ENCODE measurements around the gene PNMA6E.

The PNMA6E gene

DNA sequence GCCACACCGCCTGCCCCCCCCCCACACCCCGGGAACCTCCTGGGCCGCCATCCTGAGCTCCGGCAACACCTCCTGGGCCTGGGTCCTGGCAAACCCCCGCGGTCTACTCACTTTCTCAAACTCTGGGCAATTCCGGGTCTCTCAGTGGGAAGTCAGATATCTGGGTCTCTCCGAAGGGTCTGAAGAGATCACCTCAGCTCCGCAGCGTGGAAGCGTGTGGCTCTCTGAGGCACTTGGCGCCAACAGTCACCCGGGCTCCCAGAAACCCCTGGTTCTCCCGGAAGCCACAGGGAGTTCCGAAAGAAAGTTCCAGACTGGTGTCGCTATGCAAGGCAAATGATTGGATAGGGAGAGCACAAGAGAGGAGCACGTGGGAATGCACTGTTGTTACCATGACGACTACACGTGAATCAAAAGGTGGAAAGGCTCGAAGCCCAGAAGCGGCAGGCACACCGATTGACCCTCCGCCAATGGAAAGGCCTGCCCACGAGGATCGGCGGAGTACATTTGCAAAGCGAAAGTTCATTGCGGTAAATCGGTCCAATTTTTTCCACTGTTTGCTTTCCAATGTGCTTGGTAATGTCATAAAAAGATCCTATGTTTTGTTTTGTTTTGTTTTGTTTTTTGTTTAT lies at the start of gene PNMA6E:
PNMA6E (minus strand) TSS at position 218 of the 632 bp plus-strand sequence. CDS start 2,501 bp downstream, outside the sequence.
- DNase-seq: no peak

DNA sequence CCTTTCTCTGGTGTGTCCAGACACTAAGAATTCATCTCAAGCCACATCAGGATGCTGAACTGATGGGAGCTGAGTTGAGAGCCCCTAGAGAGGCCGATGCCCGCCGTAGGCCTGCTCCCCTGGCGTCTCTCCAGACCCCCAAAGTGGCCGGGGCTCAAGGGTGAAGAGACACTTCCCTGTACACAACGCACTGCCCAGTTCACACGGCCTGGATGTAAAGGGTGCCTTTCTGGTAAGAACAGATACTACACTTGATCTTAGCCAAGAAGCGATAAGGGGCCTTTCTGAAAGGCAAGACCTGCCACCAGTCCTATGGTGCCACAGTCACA lies 49.8 kb upstream of the PNMA6E start:
- no peak for DNase-seq

DNA sequence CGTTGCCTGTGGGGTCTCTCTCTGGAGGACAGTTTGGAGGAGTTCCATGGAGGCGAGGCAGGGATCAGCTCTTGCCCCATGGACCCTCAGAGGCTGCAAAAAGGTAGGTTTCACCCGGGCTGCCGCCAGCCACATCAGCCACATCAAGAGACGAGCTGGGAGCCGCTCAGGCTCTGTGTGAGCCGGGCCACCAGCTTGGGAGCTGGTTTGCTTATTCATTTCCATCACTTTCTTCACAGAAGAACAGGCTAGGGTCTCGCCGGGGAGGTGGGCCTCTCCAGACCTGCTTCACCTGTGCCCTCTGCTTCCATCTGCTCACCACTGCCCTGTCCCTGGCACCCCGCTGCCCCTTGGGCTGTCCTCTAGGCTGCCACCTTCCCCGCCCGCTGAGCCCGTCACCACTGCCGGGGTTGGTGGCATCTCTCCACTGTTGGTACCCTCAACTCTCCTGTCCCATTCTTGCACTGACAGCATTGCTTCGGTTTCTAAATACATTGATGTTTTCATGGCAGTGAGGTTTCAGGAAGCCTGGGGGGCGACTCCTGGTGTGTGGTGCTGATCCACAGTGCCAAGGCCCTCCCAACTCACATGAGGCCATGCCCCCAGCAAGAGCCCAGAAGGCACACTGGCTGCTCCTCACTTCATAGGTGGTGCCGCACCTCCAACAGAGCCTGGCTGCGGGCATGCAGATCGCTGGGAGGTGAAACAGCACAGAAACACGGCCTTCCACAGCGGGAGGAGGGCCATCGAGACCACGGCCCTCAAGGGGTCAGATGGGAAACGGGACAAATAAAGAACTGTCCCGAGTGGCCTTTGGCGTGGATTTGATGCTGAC lies 49.2 kb upstream of the PNMA6E start:
- no peak for DNase-seq

DNA sequence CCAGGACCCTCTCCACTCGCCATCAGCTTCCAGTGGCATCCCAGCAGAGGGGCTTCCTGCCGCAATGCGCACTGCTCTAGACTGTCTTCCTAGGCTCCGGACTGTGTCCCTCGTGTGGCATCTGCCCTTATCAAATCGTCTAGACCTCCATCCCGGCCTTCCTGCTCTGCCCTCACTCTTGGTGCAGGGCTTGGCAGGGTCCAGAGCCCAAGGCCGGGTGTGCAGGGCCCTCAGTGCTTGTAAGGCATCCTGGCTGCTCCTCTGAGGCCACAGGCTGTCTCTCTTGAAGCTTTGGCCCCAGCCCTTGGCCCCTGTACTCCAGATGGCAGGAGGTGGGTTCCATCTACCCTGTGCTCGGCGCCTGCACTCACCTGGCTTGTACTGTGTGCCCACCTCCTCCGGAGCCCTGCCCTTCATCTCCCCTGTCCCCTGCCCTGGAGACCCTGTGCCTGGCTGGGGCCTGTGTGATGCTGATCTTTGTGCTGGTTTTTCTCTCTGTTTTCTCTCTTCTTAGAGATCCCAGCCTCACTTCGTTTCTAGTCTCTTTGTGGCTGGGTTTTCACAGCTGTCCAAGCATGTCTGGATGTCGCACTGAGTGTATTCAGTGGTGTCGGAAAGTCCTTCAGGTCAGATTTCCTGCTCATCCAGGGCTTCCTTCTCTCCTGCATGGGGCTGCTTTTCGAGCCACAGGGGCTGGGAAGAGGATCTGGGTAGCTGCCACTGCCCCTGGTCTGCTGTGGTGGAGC lies 48.4 kb upstream of the PNMA6E start:
- DNase-seq: no peak

DNA sequence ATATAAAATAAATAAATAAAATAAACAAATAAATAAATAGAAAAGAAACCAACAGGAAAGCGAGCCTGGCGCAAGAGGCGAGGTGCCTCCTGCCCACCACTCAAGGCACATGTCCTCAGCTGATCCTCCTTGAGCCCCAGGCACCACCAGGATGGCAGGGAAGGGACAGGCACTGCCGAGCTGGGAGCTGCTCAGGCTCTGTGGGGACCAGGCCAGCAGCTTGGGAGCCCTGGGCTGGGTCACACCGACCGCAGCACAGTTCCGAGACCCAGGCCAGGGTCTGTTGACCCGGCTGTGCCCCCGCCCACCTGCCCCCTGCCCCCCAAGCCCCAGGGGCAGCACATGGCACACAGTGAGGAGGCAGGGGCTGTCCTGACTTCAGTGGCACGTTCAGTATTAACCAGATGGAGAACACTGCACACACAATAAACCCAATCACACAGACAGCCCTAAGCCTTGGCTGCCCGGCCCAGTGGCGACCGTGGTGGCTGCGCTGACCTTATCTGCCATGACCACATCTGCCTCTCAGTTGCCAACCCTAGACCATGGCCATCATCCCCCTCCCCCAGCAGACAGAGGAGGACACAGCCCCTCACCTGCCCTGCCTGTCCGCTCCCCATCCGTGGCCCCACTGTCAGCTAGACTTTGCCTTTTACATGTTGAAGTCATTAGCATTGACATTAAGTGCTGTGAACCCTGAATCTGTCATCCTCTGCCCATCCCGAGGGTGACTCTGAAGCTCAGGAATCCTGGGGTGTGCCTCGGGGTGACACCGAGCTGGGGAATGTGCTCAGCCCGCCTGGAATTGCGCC lies 47.6 kb upstream of the PNMA6E start:
- DNase-seq: no peak

DNA sequence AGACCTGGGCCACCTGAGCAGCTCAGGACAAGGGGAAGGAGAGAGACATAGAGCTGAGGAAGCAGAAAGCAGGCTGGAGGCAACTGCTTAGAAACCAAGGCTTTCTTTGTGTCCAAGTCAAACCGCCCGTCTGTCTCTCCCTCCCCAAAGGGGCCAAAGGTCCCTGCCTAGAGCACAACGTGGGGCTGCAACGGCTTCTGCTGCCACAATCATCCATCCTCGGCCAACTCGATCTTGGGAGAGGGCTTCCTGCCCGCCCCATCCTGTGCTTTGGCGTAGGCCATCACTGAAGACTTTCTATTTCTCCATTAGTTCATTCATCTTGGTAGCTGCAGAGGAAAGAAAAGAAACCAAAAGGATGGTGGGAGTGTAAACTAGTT lies 46.4 kb upstream of the PNMA6E start:
- DNase-seq: no peak

DNA sequence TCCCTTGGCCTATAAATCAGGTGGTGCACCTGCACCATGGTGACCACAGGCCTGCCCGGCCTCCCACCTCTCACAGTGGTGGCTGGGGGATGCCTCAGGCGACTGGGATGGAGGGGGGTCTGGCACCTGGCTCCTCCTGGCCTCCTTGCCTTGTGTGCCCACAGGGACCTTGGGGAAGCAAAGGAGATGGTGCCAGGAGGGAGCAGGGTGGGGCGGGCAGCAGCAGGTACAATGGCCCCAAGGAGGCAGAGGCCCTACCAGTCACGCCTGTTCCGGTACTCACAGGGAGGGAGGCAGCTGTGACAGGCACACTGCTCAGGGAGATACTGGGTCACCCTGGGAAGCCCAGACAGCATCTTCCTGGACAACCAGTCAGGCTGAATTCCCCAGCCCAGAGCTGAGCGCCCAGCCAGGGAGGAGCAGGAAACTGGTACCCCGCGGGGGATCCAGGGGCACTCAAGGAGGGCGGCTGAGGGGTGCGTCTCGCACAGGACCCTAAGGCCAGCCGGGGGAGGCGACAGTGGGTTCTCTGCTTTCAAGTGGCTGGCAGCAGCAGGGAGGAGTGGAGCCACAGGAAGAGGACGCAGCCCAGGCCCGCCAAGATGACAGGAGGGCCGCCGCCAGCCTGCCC lies 45.9 kb upstream of the PNMA6E start:
- no peak for DNase-seq

DNA sequence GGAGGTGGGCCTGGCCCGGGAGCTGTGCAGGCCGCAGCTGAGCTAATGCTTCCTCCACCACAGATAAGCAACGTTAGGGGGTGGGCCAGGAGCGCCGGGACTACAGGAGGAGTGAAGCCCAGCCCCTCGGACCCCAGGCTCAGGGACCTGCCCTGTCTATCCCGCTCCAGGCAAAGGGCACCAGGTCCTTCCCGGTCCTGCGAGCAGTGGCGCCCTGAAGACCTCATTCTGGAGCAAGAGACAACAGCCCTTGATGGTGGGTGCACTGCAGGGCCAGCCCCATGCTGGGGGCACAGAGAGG lies 45.4 kb upstream of the PNMA6E start:
- DNase-seq: no peak

DNA sequence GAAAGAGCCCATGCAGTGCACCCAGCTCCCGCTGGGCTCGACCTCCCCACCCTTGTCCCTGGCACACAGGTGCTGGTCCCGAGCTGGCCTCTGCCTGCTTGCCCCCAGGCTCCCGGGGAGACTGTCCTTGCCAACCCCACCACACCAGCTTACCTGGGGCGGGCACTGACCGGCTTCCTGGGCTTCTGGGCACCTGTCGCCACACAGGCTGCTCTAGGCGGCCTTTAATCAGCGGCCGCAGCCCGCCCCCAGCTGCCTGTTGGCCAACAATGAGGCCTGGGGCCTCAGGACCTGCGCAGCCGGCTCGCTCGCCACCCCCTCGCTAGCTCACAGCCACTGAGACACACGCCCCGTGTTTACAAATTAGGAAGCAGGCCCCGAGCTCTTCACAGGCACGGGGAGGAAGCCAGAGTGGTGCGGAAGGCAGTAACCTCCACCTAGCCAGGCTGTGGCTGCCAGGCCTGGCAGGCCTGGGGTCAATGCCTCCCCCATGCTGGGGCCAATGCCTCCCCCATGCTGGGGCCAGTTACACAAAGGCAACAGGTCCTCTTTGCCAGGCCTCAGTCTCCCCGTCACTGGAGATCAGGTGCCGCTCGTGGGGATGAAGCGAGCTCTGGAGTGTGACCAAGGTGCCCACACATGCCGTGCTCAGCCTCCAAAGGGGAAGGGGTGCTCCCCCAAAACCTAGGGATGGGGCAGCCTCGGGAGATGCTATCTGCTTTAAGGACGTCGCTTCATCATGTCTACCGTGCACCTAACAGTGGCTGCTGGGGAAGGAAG lies 44.9 kb upstream of the PNMA6E start, which contains the start of gene TREX2:
TREX2 (minus strand) TSS at position 201 of the 780 bp plus-strand sequence. CDS start 626 bp downstream, outside the sequence.
- no peak for DNase-seq

DNA sequence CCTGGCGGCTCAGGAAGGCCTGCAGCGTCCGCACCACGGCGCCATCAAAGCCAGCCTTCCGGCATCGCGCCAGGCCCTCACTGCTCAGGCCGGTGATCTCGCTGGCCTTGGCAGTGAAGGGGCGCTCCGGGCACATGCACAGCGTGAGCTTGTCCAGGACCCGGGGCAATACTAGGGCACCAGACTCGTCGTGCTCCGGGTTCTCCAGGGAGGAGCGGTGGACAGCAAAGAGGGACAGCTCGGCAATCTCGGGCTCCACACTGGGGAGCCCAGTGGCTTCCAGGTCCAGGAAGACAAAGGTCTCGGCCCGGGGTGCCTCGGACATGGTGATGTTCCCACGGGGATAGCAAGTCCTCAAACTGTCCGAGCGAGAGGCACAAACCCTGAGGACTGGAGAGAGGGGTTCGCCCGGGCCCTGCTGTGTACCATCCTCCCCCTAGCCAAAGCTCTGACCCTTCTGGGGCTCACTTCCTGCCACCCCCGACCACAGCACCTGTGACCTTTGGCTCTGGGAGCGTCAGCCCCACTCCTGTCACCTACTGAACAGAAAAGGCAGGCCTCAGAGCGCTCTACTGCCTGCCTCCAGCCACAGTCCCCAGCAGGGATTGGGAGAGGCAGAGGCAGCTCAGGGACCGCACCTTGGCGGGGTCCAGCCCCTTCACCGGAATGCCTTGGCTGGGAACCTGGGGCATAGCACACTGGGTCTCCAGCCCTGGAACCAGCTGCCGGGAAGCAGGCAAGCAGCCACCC lies 44.1 kb upstream of the PNMA6E start:
- no peak for DNase-seq

DNA sequence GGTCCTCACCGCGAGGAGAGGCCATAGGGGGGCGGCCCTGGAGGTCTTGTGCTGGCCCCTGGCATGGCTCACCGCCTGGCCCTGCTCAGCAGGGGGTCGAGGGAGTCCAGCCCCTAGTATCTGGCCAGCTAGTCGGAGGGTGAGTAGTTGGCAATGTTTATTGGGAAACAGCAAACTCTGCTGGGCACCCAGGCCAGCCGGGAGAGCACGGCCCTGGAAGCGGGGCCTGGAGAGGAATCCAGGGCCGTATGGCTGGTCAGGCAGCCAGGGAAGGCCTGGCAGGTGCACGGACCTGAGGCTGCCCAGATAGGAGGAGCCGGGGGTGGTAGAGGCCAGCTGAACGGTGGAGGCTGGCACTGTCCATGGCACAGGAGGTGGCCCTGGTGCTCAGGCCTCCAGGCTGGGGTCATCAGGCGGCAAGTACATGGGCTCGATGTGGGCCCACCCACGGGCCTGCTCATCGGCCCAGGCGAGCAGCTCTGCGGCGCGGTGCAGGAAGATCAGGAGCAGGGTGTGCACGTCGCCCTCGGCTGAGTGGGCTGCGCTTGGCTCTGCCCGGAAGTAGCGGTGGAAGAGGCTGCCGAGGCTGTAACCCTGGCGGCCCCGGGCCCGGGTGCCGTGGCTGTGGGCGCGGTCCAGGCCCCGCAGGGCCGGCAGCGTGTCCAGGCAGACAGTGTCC lies 43.3 kb upstream of the PNMA6E start:
- no peak for DNase-seq

DNA sequence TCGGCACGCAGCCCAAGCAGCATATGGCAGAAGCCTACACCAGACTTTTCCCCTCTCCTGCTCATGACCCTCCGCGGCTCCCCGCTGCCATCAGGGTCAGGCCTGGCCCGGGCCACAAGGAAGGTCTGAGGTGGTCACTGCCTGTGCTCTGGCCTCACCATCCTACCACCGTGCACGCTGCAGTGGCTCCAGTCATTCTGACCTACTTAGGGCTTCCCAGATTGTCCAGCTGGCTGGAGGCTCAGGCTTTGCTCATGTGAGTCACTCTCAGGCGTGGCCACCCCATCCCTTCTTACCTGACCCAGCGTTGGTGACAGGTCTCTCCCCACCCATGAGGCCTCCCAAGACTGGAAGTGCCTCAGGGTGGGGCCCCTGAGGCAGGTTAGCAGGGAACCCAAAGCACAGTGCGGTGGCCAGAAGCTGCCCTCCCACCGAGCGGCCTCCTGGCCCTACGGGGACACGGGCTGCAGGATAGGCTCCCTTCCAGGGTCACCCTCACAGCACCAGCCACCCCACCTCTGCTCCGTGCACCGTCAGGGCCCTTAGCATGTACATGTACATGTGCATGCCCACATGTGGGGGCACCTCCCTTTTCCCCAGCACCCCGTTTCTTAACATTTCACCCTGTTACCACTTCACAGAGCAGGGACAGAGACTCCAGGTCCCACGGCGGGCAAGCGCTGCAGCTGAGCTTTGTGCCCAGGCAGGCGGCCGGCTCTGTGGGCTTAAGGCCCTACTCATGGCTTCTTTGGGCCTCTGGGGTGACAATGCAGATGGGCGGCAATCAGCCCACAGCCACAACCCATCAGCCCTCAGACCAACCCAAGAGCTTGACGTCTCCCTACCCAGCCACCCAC lies 42.6 kb upstream of the PNMA6E start:
- no peak for DNase-seq

DNA sequence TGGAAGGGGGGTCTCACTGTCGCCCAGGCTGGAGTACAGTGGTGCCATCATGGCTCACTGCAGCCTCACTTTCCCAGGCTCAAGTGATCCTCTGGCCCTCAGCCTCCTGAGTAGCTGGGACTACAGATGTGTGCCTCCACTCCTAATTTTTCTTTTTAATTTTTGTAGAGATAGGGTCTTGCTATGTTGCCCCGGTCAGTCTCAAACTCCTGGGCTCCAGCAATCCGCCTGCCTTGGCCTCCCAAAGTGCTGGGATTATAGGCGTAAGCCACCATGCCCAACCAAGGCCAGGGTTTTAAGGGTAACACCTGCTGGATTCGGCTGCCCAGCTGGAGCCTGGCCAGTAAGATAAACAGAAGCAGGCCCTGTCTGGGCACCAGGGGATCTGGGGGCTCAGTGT lies 41.3 kb upstream of the PNMA6E start:
- no peak for DNase-seq

DNA sequence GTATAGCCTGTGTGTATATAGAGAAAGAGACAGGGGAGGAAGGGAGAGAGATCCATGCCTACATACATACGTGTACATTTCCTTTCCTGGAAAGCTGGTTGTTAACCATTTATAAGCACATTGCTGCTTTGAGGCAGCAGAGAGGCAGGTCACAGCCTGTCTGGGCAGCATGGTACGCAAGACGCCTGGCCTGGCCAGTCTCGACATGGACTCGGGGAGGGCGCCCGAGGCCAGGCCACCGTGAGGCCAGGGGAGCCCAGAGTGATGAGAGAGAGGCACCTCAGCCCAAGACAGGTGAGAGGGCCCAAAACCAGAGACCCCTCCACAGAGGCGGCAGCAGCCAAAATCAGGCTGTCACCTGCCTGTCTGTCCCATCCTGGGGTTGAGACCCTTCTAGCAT lies 40.8 kb upstream of the PNMA6E start:
- DNase-seq: no peak

DNA sequence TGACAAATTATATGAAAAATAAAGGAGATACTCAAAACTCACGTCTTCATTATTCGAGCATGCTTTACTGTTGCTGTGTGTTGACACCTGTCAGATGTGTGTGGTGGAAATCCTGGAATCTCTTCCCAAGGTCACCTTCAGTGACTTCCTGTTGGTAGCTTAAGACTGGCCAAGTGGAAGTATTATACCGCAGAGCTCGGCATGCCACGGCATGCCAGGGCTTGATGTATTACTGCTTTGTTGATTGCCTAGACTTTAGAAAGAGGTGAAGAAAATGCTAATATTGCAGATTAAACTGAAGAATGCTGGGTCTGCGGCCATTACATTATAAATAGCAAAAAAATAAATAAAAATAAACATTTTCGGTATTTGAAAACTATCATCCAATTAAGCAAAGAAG lies 40.1 kb upstream of the PNMA6E start:
- DNase-seq: no peak

DNA sequence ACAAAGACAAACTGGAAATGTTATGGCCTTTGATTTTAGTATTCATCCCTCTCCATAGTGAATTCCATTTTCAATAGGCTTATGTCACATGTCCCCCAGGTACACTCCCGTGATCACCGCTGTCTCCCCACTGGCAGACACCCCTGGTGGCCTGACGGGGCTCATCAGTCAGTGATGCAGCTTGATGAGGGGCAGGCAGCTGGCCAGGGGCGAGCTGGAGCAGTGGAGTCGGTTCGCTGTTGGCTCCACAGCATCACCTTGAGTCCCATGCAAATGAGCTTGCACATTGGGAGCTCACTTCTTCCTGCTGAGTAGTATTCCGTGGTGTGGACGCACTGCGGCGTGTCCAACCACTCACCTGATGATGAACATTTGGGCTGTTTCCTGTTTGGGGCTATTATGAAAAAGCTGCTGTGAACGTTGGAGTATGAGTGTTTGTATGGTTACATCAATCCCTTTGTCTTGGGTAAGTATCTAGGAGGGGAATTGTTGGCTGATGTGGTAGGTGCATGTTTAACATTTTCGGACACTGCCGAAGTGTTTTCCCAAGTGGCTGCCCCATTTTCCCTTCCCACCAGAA lies 39.5 kb upstream of the PNMA6E start:
- DNase-seq: no peak

DNA sequence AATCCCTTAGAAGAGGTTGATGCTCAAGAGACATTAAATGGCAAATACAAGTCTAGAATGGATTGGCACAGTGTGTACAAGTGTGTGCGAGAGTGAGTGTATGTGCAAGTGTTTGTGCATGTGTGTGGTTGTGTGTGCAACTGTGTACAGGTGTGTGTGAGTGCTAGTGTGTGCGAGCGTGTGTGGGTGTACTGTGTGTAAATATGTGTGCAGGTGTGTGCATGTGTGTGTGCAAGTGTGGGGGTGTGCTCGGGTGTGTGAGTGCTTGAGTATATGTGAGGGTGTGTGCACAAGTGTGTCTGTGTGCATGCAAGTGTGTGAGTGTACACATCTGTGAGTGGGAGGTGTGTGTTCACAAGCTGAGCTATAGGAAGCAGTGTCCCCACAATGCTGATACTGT lies 38.8 kb upstream of the PNMA6E start:
- DNase-seq: no peak

DNA sequence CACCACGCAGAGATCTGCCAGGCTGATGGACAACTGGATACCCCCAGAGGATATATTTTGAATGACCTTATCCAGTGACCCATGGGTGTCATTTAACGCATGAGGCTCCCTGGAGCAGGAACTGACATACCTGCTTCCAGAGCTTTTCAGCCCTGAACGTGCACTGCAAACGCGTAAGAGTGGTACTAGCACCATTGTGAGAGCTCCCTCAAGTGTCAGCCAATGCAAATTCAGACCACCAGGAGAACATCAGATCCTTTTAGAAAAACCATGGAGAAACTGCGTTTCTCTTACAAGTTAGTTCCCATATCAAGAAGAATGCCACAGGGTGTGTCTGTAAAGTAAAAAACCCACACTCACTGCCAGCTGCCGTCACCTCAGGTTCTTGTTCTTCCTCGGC lies 37.4 kb upstream of the PNMA6E start:
- DNase-seq: peak; percentile 51

DNA sequence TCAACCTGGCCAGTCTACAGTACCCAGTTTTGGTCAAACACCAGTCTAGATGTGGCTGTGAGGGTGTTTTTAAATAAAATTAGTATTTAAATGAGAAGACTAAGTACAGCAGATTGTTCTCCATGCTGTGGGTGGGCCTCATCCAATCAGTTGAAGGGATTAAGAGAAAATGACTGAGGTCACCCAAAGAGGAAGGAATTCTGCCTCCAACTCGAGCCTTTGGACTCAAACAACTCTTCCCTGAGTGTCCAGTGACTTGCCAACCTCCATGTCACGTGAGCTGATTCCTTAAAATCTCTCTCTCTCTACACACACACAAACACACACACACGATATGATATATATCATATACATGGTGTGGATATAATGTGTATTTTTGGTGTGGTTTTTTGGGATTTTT lies 34.7 kb upstream of the PNMA6E start:
- DNase-seq: no peak

All from NCI-H82 (cell line).